HG03378 (cell line): Measurements from ENCODE around the gene CHST11.
A peak's percentile ranks its signal among the peaks of the same experiment; 100 is the strongest.

Source experiments
- ATAC-seq: cut with Tn5 transposase; IDR thresholded peaks from one replicate; pipeline ENCODE4 v1.9.1; 2021; ENCODE audit warnings: mild to moderate bottlenecking, moderate library complexity; ENCODE audit not compliant: unreplicated experiment

Gene CHST11

DNA sequence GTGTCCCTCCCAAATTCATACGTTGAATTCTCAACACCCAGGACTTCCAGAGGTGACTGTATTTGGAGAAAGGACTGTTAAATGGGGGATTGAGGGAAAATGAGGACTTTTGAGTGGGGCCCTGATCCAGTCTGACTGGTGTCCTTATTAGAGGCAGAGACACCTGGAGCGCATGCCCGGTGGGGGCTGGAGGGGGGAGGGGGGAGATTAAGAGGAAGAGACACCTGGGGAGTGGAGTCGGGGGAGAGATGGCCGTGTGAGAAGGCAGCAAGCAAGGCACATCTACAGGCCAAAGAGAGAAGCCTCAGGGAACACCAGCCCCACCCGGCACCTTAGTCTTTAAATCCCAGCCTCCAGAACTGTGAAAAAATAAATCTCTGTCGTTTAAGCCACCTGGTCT is 291.6 kb downstream of the CHST11 start:
- no peak for ATAC-seq

DNA sequence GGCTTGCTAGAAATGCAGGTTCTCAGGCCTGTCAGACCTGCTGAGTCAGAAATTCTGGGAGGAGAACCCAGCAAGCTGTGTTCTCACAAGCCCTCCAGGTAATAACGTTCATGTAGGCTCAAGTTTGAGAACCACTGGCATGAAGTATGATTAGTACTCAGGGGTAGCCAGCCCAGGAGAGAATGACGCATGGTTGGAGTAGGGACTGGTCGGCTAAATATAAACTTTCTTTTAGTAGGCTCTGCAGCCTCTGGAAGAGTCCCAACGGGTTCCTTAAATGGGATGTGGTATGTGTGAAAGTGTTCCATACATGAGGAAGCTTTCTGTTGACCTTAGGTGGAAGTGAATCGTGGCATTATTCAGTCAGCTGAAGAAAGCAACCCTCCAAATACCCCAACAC is 292.0 kb downstream of the CHST11 start:
- no peak for ATAC-seq

DNA sequence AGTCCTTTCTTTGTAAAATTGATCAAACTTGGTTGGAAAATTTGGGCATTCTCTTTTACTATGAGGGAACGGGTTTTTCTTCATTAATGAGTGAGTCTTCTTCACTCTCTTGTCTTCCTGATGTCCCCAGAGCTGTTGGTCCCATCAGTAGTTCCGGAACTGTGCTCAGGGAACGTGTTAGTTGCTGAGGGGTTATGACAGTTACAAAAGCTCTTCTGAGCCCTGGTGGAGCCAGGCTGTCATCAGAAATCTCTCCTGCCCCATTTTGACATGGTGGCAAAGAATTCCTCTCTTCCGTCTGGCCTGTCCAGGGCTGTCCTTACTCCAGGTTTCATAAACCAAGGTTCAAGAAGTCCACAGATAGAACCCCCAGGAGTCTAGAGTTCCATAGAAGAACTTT is 292.8 kb downstream of the CHST11 start:
- ATAC-seq, result no peak

DNA sequence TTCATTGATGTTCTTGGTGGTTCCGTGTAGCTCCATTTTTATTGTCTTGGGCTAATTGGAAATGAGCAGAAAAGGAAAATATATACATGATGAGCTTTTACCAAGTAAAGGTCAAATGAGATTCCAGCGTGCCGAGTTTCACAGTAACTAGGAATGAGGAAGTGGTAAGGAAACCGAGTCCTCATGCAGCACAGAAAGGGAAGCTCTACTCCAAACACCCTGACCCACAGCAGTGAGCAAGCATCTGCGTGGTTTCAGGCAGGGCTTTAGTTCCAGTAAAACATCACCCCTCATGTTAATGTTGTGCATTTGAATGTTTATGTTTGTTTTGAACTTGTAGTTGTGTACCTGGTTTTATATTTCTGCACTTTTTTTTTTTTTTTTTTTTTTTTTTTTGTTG is 293.3 kb downstream of the CHST11 start:
- no peak for ATAC-seq

DNA sequence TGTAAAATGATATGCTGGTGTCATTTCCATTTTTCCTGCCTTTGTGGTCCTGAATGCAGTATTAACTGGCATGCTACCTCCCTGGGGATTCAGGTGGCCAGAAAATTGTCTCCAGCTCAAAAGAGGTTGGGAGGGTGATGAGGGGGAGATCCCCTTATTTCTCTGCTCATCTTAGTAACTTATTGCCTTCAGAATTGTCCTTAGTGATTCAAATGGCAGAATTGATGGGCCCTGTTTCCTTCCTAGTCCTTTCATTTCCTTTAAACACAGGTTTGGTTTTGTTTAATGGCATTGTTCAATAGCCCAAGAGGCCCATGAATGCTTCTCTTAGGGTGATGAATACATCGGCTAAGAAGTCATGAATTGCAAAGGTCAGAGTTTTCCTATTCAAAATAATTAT is 294.4 kb downstream of the CHST11 start:
- peak; percentile 27 for ATAC-seq

DNA sequence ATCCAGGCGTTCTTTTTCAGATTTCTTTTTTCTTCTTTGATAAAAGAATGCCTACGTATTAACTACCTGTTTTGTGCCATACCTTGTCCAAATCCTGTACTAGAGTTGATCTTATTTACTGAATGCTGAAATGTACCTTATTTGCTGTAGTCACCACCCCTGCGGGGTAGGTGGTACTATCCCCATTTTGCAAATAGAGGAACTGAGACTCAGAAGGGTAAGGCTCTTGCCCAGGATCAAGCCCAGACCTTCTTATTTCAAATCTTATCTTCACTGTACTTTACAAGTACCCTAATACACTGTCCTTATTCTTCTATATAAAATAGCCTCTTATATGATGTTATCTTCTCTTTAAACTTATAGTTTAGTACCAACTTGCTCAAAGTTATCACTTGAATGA is 294.8 kb downstream of the CHST11 start:
- peak; percentile 86 for ATAC-seq

DNA sequence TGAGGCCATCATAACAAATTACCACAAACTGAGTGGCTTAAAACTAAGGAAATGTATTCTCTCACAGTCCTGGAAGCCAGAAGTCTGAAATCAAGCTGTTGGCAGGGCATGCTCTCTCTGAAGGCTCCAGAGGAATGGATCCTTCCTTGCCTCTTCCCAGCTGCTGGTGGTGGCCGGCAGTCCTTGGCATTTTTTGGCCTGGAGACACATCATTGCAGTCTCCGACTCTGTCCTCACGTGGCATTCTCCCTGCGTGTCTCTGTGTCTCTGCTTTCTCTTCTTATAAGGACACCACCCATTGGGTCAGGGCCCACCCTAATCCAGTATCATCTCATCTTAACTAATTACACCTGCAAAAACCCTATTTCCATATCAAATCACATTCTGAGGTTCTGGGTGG is 295.3 kb downstream of the CHST11 start:
- ATAC-seq, result no peak

DNA sequence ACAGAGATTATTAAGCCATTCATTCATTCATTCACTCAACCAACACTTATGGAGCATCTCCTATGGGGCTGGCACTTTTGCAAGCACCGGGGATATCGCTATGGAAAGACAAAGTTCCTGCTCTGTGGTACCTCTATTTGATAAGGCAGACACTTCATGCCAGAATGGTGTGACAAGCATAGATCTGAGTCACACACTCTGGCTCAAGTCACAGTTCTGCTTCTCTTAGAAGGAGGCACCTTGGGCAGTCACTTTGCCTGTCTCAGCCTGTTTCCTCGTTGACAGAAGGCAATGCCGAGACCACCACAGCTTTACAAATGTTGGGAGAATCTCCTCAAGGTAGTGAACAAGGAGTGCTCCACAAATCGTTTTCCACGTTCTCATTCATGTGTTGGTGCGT is 296.1 kb downstream of the CHST11 start:
- no peak for ATAC-seq

DNA sequence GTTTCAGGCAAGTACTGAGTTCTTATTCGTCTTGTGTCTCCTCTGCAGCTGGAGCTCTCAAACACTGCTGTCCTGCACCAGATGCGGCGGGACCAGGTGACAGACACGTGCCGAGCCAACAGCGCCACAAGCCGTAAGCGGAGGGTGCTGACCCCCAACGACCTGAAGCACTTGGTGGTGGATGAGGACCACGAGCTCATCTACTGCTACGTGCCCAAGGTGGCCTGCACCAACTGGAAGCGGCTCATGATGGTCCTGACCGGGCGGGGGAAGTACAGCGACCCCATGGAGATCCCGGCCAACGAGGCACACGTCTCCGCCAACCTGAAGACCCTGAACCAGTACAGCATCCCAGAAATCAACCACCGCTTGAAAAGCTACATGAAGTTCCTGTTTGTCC is 300.2 kb downstream of the CHST11 start:
- no peak for ATAC-seq

DNA sequence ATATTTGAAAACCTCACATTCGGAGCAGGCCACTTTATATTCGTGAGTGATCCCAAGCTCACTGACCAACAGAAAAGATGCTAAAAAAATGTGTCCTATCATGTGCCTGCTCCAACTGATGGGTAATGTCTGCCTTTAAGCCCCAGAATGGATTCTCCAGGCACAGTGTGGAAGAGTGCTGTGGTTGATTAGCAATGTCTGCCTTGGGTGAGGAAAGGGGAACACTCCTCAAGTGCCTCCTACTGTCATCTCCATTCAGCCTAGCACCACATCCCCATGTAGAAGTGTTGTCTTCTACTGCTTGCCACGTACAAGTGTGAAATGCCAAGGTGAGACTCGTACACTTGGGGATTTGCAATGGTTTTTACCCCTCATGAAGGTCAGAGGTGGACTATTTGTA is 302.0 kb downstream of the CHST11 start:
- no peak for ATAC-seq

DNA sequence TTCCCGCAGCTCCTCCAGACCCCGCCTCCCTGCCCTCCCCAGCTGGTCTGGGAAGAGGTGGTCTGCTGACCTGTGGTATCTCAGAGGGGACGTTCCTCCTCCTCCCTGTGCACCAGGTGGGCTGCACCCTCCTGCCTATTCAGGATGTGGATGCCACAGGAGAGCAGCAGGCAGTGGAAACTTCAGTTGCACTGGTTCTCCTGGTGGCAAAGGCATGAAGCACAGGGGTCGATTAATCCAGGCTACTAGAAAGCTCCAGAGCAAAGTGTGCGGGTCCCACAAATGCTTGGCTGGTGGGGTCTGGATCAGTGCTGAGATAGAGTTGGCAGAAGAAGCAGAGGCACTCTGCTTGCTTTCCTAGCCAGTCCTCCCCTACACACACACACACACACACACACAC is 304.3 kb downstream of the CHST11 start:
- ATAC-seq, result no peak

DNA sequence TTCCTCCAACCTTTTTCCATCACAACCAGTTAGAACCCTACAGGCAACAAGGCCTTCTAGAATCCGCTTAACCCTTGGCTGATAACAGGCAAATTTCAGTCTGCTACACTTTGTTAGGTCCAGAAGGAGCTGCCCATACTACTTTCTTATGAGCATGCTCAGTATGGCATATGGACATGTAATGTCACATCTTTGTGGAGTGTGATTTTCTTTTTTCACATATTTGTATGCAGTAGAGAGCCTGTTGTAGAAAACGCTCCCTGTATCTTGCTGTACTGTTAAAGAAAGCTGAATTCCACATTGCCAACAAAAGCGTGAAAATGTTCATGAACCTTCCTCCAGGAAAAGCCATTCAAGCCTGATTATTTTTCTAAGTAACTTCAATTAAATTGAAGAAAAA is 304.9 kb downstream of the CHST11 start:
- no peak for ATAC-seq

DNA sequence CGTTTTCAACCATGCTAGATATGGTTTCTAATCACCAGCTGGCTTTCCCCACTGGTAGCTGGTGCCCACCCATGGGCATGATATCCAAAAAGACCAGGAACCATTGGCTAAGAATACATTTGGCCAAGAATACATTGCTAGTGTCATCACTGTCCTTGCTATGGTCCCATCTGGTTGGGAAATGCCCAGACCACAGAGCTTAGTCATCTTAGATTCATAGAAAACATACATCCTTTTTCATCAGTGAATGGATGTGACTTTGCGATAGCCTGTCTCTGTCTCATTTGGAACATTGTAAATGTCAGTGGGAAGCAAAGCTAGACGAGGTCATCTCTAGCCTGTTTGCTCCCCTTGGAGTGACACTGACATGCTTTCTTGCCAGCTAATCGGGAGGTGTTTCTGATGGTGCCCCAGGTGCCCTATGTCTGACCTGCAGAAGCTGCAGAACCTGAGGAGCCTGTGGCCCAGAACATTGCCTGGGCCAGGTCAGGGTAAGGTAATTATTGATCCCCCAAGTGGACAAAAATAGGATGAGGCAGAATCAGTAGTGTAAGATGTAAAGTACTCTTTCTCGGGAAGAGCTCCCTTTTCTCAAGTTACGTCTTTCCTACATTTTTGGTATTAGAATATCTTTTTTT is 306.5 kb downstream of the CHST11 start:
- ATAC-seq, result peak; percentile 51

DNA sequence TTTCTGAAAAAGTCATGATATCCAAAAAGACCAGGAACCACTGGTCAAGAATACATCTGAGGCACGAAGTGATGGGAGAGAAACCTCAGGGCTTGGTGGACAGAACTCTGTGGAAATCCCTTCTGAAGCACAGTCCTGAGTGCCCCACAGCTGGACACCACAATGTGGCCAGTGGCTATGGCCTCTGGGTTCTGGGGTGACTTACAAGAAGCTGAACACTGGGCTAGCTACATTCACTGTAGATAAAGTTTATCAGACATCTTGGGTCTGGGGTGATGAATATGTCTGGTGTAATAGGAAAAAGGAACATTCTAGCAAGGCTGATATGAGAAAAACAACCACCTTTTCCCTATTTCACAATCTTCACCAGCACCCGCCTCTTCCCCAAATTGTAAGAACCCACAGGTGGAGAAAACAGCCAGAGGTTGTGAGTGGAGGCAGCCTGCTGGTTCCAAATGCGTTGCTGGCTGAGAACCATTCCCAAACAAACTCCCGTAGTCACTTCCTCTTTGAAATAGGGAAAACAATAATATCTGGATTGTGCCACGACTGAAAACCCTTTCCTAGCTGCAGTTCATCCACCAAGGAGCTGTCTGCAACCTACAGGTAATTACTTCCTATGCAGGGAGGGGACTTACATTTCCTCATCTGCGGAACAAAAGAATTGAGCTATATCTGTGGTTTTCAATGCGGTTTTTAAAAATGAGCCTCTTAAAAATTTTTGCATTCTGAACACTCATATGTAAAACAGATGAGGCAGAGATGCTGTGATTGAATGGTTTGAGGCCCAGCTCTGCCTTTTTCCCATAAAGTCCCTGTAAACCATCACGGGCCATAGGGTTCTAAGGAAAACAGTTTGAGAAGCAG is 307.7 kb downstream of the CHST11 start:
- ATAC-seq, result no peak

DNA sequence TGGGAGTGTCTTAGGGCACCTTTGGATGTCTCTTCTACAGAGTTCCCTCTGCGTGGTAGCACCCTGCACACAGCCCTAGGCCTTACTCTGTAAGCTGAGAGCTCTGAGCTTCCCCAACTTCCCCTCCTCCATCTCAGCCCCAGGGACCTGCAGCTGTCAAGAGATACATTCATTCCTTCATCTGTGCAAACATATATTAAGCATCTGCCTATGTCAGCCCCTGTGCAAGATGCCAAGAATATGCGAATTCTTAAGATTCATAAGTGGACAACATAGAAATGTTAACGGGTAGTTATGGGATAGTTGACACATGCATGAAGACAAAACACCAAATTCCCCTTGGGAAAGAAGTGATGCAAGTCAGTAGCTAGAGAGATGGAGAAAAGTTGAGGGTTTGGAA is 310.5 kb downstream of the CHST11 start:
- ATAC-seq, result no peak

DNA sequence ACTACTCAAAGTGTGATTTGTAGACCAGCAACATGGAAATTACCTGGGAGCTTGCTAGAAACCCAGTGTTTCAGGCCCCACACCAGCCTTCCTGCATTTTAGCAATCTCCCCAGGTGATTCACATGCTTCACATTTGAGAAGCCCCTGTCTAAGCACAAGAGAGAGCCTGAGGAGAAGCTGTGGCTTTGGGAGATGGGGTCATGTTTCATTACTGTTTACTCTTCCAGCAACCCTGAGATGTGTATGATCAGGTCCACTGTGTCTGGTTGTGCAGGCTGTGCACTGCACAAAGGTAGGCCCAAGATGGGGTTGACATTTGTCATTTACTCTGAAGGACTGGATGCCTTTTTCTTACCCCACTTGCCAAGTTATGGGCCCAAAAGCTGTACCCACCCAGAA is 311.3 kb downstream of the CHST11 start:
- ATAC-seq, result no peak

DNA sequence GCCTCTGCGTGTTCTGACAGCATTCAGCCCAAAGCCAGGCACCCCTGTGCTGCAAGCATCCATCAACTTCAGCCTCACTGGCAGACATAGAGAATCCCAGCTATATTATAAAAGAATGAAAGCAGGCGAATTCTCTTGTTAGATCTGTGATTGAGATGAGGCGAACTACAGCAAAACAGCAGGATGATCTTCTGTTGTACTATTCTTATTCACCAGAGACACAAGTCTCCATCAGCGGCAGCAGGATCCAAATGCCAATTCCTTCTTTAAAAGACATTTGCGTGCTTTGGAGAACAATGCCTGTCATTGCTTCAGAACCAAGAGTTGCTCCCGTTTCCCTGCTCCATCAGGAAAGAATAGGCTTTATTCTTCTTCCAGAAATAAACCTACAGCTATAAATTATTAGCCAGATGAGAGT is 312.4 kb downstream of the CHST11 start:
- no peak for ATAC-seq

DNA sequence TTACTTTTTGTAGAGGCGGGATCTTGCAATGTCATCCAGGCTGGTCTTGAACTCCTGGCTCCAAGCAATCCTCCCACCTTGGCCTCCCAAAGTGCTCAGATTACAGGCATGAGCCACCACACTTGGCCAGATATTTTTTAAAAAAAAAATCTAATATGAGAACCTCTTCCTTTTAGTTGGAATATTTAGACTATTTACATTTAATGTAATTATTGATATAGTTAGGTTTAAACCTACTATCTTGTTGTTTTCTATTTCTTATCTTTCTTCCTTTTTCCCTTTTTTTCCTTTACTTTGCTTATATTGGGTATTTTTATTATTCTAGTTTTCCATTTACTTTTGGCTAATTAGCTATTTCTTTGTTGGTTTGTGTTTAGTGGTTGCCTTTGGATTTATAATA is 315.6 kb downstream of the CHST11 start:
- no peak for ATAC-seq

DNA sequence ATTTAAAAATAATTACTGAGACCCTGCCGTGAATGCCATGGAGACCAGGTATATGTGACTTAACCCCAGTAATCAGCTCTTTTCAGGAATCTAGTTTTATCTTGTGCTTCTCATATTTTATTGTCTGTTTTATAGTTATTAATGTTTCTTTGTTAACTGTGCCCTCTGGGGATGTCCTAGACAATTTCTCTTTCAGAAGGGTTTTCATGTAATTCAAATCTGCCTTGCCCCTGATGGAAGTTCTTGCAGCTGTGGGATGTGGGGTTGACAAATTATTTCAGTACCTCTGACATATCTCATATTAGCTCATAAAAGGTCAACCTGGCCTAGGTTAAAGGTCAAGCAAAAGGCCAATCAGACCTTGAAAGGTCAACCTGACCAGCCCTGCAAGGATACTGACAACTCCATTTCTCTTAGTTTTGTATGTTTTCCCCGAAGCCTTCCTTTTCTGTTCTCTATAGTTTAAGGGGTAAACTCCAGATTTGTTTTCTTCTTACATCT is 319.0 kb downstream of the CHST11 start:
- no peak for ATAC-seq

DNA sequence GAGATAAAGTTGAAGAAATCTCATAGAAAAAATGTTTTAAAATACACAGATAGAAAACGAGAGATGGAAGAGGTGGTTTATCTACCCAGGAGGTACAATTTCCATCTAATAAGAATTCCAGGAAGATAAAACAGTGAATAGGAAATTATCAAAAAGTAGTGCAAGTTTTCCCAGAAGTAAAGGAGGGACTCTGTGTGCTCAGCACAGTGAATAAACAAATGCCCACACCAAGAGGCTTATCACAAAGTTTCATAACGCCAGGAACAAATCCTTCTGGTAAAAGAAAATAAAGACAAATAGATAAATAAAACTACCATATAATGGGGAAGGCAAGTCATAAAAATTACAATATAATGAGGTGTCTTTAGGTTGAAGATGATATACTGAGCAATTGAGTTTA is 322.4 kb downstream of the CHST11 start:
- no peak for ATAC-seq

DNA sequence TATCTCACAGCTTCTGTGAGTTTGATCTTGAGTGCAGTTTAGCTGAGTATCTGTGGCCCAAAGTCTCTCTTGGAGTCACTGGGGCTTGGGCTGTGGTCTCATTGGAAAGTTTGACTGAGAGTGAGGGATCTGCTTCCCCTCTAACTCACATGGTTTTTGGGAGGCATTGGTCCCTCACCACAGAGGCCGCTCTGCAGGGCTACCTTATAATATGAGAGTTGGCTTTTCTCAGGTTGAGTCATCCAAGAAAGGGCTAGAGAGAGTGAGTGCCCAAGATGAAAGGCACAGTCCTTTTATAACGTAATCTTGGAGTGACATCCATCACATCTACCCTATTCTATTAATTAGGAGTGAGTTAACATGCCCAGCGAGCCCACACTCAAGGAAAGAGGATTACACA is 325.5 kb downstream of the CHST11 start:
- no peak for ATAC-seq

DNA sequence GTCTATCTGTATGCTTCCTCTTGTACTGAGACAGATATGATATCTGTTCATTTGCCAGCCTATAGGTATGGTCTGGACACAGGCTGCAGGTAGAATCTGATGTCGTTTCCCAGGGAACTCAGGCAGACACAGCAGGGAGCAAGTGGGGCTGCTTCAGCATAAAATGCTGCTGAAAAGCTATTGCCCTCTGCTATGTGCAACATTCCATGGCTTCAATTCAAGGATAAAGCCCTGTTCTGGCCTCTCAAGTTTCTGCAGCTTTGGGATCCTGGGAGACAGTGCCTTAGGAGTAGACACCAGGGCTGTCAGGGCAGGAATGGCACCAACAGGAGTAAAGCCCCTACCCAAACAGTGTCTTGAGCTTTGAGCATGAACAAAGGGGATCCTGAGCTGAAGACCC is 327.8 kb downstream of the CHST11 start:
- ATAC-seq, result no peak
